ENCODE measurements around the gene EIF5B. TPM values are rescaled to one million over a fixed set of nuclear protein-coding genes. Genes with fewer than 3 reads are reported as not detected.

EIF5B gene, protein sequence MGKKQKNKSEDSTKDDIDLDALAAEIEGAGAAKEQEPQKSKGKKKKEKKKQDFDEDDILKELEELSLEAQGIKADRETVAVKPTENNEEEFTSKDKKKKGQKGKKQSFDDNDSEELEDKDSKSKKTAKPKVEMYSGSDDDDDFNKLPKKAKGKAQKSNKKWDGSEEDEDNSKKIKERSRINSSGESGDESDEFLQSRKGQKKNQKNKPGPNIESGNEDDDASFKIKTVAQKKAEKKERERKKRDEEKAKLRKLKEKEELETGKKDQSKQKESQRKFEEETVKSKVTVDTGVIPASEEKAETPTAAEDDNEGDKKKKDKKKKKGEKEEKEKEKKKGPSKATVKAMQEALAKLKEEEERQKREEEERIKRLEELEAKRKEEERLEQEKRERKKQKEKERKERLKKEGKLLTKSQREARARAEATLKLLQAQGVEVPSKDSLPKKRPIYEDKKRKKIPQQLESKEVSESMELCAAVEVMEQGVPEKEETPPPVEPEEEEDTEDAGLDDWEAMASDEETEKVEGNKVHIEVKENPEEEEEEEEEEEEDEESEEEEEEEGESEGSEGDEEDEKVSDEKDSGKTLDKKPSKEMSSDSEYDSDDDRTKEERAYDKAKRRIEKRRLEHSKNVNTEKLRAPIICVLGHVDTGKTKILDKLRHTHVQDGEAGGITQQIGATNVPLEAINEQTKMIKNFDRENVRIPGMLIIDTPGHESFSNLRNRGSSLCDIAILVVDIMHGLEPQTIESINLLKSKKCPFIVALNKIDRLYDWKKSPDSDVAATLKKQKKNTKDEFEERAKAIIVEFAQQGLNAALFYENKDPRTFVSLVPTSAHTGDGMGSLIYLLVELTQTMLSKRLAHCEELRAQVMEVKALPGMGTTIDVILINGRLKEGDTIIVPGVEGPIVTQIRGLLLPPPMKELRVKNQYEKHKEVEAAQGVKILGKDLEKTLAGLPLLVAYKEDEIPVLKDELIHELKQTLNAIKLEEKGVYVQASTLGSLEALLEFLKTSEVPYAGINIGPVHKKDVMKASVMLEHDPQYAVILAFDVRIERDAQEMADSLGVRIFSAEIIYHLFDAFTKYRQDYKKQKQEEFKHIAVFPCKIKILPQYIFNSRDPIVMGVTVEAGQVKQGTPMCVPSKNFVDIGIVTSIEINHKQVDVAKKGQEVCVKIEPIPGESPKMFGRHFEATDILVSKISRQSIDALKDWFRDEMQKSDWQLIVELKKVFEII
- 51.2 to 70.1 TPM (median 51.6 TPM) in 5 replicates for total RNA-seq (2022; extraction: Qiagen RNA extraction)

DNA sequence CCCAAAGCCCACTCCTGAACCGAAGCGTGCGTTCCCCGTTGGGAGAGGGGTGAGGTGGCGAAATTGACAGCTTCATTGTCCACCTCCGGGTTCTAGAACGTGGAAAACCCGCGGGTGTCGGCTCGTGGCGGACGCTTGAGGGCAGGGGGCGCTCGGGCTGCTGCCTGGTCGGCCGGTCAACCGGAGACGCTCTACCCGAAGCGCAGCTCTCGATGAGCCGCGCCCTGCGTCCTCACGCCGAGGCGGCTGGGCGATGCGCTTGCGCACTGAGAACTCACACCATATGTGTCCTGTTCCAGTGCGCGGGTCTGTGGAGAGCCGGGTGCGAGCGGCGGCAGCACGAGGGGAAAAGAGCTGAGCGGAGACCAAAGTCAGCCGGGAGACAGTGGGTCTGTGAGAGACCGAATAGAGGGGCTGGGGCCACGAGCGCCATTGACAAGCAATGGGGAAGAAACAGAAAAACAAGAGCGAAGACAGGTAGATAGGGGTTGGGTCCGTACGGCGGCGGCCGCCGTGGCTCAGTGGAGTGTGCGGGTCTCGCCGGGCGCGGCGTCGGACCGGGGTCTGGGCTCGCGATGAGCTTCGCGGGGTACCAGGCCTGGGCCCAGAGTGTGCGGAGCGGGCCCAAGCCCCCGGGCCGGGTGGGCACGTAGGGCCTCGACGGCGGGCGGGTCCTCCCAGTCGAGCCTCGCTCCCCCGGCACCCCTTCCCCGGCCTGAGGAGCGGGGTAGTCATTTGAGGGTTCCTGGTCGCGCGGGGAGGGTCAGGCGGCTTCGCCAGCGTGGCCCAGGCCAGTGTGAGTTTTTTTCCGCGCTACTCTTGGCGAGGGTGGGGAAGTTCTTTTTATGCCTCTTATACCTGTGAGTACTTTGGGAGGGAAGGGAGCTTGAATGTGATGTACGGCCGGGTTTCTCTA lies at the start of gene EIF5B:
Gene EIF5B, plus strand, starts transcription at position 277 of the 916 bp plus-strand sequence. Its CDS starts 166 bp downstream, at position 443.

DNA sequence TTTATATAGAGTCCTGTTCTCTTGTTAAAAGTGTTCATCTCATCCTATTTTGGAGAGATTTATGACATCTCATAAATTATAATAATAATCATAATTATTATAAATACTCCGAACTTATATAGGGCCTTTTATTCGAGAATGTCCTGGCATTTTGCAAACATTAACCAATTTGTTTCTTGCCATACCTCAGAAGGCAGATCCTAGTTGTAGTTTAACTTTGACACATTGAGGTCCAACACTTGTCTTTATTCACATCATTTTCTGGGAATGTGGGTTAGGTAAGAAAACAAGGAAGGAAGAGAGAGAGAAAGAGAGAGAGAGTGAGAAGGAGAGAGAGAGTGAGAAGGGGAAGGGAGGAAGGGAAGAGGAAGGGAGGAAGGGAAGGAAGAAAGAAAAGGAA lies 36.1 kb upstream of the EIF5B start, which contains the start of gene LYG1:
Gene LYG1, minus strand, starts transcription at position 101 of the 400 bp plus-strand sequence. CDS start 5,527 bp downstream, outside the sequence.

DNA sequence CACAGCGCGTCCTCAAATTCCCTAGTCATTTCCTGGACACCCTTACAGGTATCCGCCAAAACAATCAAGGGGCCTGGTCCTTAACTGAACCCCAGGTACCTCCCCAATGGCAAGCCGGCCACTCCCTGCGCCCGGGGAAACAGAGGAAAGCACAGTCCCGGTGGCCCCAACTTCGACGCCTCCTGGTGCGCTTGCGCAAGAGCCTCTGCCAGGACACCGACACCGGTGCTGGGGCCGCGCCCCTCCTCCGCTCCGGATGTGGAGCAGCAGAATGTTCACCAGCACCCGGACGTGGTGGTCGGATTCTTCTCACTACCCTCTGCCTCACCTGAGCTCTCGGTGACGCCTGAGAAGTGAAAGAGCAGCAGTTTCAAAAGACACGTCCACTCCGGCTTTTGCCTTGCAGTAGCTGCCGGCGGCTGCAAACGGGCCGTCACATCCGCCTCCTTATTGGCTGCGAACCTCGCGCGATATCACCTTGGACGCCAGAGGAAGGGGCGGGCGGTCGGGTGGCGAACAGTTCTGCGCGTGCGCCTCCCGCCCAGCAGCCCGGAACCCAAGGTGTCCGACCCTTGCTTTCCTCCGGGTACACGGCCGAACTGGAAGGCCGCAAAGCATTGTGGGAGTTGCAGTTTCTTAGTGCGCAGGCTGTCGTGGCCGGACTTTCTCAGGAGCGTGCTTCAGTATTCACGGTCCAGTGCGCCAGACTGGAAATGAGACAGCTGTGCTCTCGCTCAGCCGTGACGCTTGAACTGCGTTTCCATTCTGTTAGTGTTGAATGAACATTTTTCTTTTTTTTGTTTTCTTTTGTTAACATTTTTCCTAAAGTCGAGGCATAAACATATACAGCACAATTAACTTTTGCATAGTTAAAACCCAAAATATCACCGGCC lies 1.0 kb upstream of the EIF5B start, which contains the start of gene TXNDC9:
Gene TXNDC9, minus strand, starts transcription at position 423 of the 893 bp plus-strand sequence. CDS start 3,123 bp downstream, outside the sequence.

Other genes with a start within 250 kb of the EIF5B start
- 0.50 to 0.70 TPM (median 0.64 TPM) in 5 replicates for gene C2orf15, start 195.7 kb upstream of the EIF5B start, total RNA-seq (2022; extraction: Qiagen RNA extraction)
- gene TSGA10, start 182.4 kb upstream of the EIF5B start, total RNA-seq (2022; extraction: Qiagen RNA extraction): 2.3 to 5.4 TPM (median 3.9 TPM) in 5 replicates
- gene LIPT1, start 182.4 kb upstream of the EIF5B start, total RNA-seq (2022; extraction: Qiagen RNA extraction): 2.9 to 4.6 TPM (median 3.4 TPM) in 5 replicates
- 20.7 to 25.4 TPM (median 22.1 TPM) in 5 replicates for gene MITD1, start 156.3 kb upstream of the EIF5B start, total RNA-seq (2022; extraction: Qiagen RNA extraction)
- 29.9 to 59.1 TPM (median 30.5 TPM) in 5 replicates for gene MRPL30, start 156.2 kb upstream of the EIF5B start, total RNA-seq (2022; extraction: Qiagen RNA extraction)
- gene LYG2, start 81.7 kb upstream of the EIF5B start, total RNA-seq (2022; extraction: Qiagen RNA extraction): not detected in 5 replicates
- gene LYG1, start 36.2 kb upstream of the EIF5B start, total RNA-seq (2022; extraction: Qiagen RNA extraction): 1.0 to 2.2 TPM (median 1.7 TPM) in 5 replicates
- gene TXNDC9, start 1.1 kb upstream of the EIF5B start, total RNA-seq (2022; extraction: Qiagen RNA extraction): 39.1 to 50.7 TPM (median 39.6 TPM) in 5 replicates
- gene REV1, start 152.6 kb downstream of the EIF5B start, total RNA-seq (2022; extraction: Qiagen RNA extraction): 9.8 to 11.3 TPM (median 10.5 TPM) in 5 replicates

Measured in A549 treated with AZD2906 at 1 μM for 4 hours (cell line).